Heart right ventricle (tissue), 16 donors: ENCODE measurements around the gene PFN3. TPM values are rescaled to one million over a fixed set of nuclear protein-coding genes. Genes with fewer than 3 reads are reported as not detected.

Source experiments
- ATAC-seq, 8 donors: fragments of 200-7000 bp; cut with Tn5 transposase; one replicate each; pipeline ENCODE4 v1.9.1; 2020; ENCODE audit warnings: mild to moderate bottlenecking in 8 of 8, moderate library complexity in 8 of 8, moderate number of reproducible peaks in 1 of 8
- DNase-seq, 2 donors: peaks; one replicate each; pipeline ENCODE4 v3.0.0-alpha.2; 2020
- H3K27ac ChIP-seq, 10 donors: fragments of 200-600 bp; sonication (generic) in 2 of 10; one replicate each; pipeline versions ENCODE4 v1.5.0 to v1.8.0; 2020 to 2022; ENCODE audit warnings: mild to moderate bottlenecking in 3 of 10
- H3K27me3 ChIP-seq, 7 donors: fragments of 200-600 bp; one replicate each; pipeline ENCODE4 v1.8.0; 2021 to 2022; ENCODE audit warnings: mild to moderate bottlenecking in 2 of 7
- H3K36me3 ChIP-seq, 9 donors: fragments of 200-600 bp; sonication (generic) in 1 of 9; one replicate each; pipeline versions ENCODE4 v1.5.0 to v1.8.0; 2020 to 2022; ENCODE audit warnings: mild to moderate bottlenecking in 2 of 9
- H3K4me1 ChIP-seq, 9 donors: fragments of 200-600 bp; sonication (generic) in 1 of 9; one replicate each; pipeline versions ENCODE4 v1.5.0 to v1.8.0; 2020 to 2022; ENCODE audit warnings: mild to moderate bottlenecking in 4 of 9
- H3K4me3 ChIP-seq, 10 donors: fragments of 200-600 bp; sonication (generic) in 2 of 10; one replicate each; pipeline versions ENCODE4 v1.5.0 to v1.8.0; 2020 to 2022; ENCODE audit warnings: mild to moderate bottlenecking in 7 of 10, moderate library complexity in 2 of 10
- H3K9me3 ChIP-seq, 11 donors: fragments of 200-600 bp in 10 of 11; sonication (generic) in 2 of 11; one replicate each; pipeline versions ENCODE4 v1.5.0 to v1.8.0; 2013 to 2022; ENCODE audit warnings: mild to moderate bottlenecking in 2 of 11, control low read depth in 1 of 11, moderate library complexity in 1 of 11
- CTCF ChIP-seq, 9 donors: fragments of 200-600 bp; sonication (generic) in 2 of 9; IDR thresholded peaks; one replicate each; pipeline versions ENCODE4 v1.5.0 to v1.8.0; 2021 to 2022; ENCODE audit warnings: antibody characterized with exemption in 9 of 9, mild to moderate bottlenecking in 5 of 9, moderate library complexity in 1 of 9
- whole genome bisulfite sequencing, 2 donors: extraction: QIAGEN DNeasy Blood & Tissue Kit; methylation state at CpG; one replicate each; pipeline ENCODE4 v1.1.7; 2013; ENCODE audit warnings: inconsistent platforms in 1 of 2; 5-methylcytosine and 5-hydroxymethylcytosine counted together
- intact Hi-C, 10 donors: fragments of 100-400 bp; cut with DNase I; formaldehyde crosslinking; loops; one replicate each; pipeline versions ENCODE4 v1.11.1 to v1.14.2; 2022
- polyA plus RNA-seq, 2 donors: library from polyadenylated mRNA; stranded (reverse); fragments of 200-250 nt; gene quantifications; one replicate each; pipeline ENCODE4 v1.2.3, GENCODE V29; 2013
- total RNA-seq, 10 donors: library from RNA; stranded (reverse); fragmentation: NEBNext Ultra II Directional in 3 of 10; extraction: Animal tissue kit (Norgen Biotek cat#: 25700) in 3 of 10; gene quantifications; one replicate each; pipeline versions ENCODE4 v1.2.1 to v1.2.4, GENCODE V29; 2021 to 2023
- donor health status: Arrhythmogenic right ventricular cardiomyopathy.
- donor health status: ischemic (EF 13 %, LVEDD 7.1; RV severe dilation, severe dysfunction).
- donor health status: healthy with polysubstance abuse.
- donor health status: DM: no; HTN: yes; CAD: no.
- donor health status: DM: no; HTN: no; CAD: no.
- donor health status: ischemic (EF 25% LVEDD 6.9; RV normal size, moderate dysfunction).
- donor health status: ischemic (EF 25% LVEDD 5.7; RV mildly dilated, moderate dysfunction).
- donor health status: healthy.
- donor health status: DM: yes; HTN: yes; CAD: no.
- donor health status: Ischemic cardiomyopathy.
- donor health status: ischemic (EF 35%, LVEDD 5.7; RV mildly dilated, moderate dysfunction).
- donor health status: nonischemic (EF 11% LVEDD 7.7; RV severe dilation, severe dysfunction).
- donor health status: DM: yes; HTN: yes; CAD: no.
- donor health status: PGD.
- donor health status: ischemic (EF 29% LVEDD 5.4; RV normal size, mild dysfunction).
- donor health status: nonischemic (EF 23%, LVEDD 6.1; RV moderate dilation, normal function).

Gene PFN3
- total and polyA plus RNA-seq, 12 donors, result not detected

DNA sequence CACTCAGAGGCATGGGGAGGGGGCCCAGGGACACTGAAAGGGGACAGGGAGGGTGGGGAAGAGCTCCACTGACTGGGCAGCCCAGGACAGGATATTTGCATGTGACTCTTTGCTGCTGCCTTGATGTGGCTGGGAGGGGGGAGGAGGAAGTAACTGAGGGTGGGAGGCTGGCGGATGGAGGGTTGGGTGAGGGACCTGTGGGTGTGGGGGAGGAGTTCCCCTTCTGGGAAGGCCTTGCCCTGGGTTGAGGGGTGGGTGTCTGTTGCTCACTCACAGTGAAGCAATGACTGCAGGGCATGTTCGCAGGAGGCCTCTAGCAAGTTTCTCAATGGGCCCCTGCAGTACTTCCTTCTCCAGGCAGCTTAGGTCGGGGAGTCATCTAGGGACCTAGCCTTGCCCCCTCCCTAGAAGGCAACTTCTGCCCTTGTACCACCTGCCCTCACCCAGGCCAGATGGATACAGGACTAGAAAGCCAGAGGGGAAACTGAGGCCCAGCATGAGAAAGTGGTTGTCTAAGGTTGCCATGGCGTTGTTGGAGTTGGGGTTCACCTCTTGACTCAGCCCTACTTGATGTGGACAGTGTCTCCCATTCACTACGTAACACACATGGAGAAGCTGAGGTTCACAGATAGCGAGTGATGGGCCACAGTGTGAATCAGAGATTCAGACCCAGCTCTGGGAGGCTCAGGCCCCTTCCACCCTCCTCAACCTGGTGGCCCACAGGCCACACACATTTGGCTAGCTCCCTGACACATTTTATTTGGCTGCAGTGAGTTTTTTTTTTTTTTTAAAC lies 29.0 kb upstream of the PFN3 start:
- DNase-seq (peak; percentile 50 to 61), ATAC-seq (no peak)
- 84 to 91% methylated on average over 6 of the region's 6 CpGs for WGBS, 2 donors
- no peaks in the 10 kb centered on the region for H3K27me3 ChIP-seq
- intact Hi-C loops, result no loop called here
- peaks cover 0 to 49% (median 20%) of the 10 kb centered on the region in 9 donors for H3K36me3 ChIP-seq
- TF ChIP-seq CTCF (IDR thresholded peaks at IDR 0.05), result no peak
- H3K4me1 ChIP-seq, result peaks cover 16 to 81% (median 46%) of the 10 kb centered on the region in 9 donors
- no peaks in the 10 kb centered on the region for H3K9me3 ChIP-seq
- peak overlapping the region in 1 of 10 donors; percentile 88 for H3K4me3 ChIP-seq
- H3K27ac ChIP-seq, result peak overlapping the region in 3 of 10 donors; percentile 2 to 96 (median 92)

GRCh38 chr5:177428574-177429217 lies 28.2 kb upstream of the PFN3 start:
- DNase-seq (no peak), ATAC-seq (no peak)
- peaks cover 16 to 77% (median 46%) of the 10 kb centered on the region in 9 donors for H3K4me1 ChIP-seq
- TF ChIP-seq CTCF (IDR thresholded peaks at IDR 0.05), result no peak
- peaks cover 0 to 41% (median 13%) of the 10 kb centered on the region in 9 donors for H3K36me3 ChIP-seq
- H3K27ac ChIP-seq, result peak overlapping the region in 3 of 10 donors; percentile 2 to 96 (median 92)
- H3K27me3 ChIP-seq, result no peaks in the 10 kb centered on the region
- H3K9me3 ChIP-seq, result no peaks in the 10 kb centered on the region
- H3K4me3 ChIP-seq, result peak overlapping the region in 1 of 10 donors; percentile 88
- intact Hi-C loops, result no loop called here
- WGBS, 2 donors, result 87 to 95% methylated on average over 10 of the region's 10 CpGs

DNA sequence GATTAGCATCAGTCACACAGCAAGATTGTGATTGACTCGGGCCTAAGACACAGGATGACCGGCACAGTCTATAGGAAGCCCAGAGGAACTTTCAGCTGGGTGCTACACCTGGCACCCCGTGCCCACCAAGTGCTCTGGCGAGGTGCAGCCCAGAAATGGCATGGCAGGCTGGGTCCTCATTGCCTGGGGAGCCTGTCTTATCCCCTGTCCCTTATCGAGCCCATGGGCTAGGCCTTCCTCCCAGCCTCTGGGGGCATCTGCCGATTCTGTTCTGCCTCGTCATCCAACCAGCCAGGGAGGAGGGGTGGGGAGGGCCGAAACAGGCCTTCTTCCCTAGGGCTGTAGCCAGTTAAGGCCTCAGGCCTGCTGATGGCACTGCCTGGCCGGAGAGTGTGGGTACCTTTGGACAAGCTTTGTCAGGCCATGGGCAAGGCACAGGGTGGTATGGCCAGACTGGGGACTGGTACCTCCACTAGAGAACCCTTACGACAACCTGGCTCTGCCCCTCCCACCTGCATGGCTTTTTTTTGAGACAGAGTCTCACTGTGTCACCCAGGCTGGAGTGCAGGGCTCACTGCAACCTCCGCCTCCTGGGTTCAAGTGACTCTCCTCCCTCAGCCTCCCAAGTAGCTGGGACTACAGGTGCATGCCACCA lies 27.6 kb upstream of the PFN3 start:
- Histone ChIP-seq H3K27me3 (no peaks in the 10 kb centered on the region), H3K4me1 (peaks cover 16 to 72% (median 46%) of the 10 kb centered on the region in 9 donors), H3K9me3 (no peaks in the 10 kb centered on the region), H3K27ac (peak overlapping the region in 3 of 10 donors; percentile 89 to 96 (median 92)), H3K36me3 (peaks cover 0 to 35% (median 7%) of the 10 kb centered on the region in 9 donors), H3K4me3 (peak overlapping the region in 6 of 10 donors; percentile 75 to 99 (median 93))
- no peak for ATAC-seq
- 80 to 84% methylated on average over 11 of the region's 11 CpGs for WGBS, 2 donors
- intact Hi-C loops, result loop anchor here in 1 of 10 donors (2.0 kb wide), 1 partner anchor 69 kb away; the partner anchor contains the start of gene PDLIM7
- TF ChIP-seq CTCF (IDR thresholded peaks at IDR 0.05), result no peak
- DNase-seq, result peak in 1 of 2 donors; percentile 5
